Left lung (tissue), 10 donors: ENCODE measurements around the gene TXNDC5. TPM values are rescaled to one million over a fixed set of nuclear protein-coding genes. Genes with fewer than 3 reads are reported as not detected.

ENCODE experiments used
- ATAC-seq: fragments of 200-7000 bp; cut with Tn5 transposase; one replicate; pipeline ENCODE4 v1.9.1; 2020; ENCODE audit warnings: moderate library complexity
- DNase-seq, 4 donors: peaks; one replicate each; pipeline ENCODE4 v3.0.0-alpha.2; 2013 to 2020
- H3K27ac ChIP-seq, 2 donors: fragments of 200-600 bp; sonication (generic) in 1 of 2; one replicate each; pipeline versions ENCODE4 v1.5.0 to v1.8.0; 2020 to 2021
- H3K27me3 ChIP-seq, 2 donors: fragments of 200-600 bp; sonication (generic) in 1 of 2; one replicate each; pipeline versions ENCODE4 v1.5.0 to v1.8.0; 2020 to 2021
- H3K36me3 ChIP-seq, 2 donors: fragments of 200-600 bp; sonication (generic) in 1 of 2; one replicate each; pipeline versions ENCODE4 v1.5.0 to v1.8.0; 2020 to 2021
- H3K4me1 ChIP-seq, 2 donors: fragments of 200-600 bp; one replicate each; pipeline ENCODE4 v1.8.0; 2021
- H3K4me3 ChIP-seq, 2 donors: fragments of 200-600 bp; sonication (generic) in 1 of 2; one replicate each; pipeline versions ENCODE4 v1.5.0 to v1.8.0; 2020 to 2021; ENCODE audit warnings: mild to moderate bottlenecking in 1 of 2
- H3K9me3 ChIP-seq, 2 donors: fragments of 200-600 bp; sonication (generic) in 1 of 2; one replicate each; pipeline versions ENCODE4 v1.5.0 to v1.8.0; 2020 to 2021
- intact Hi-C, 2 donors: fragments of 100-400 bp; cut with DNase I; formaldehyde crosslinking; loops; one replicate each; pipeline versions ENCODE4 v1.11.2 to v1.14.2; 2022
- polyA plus RNA-seq, 6 donors: library from polyadenylated mRNA; unstranded; fragments of 120-200 nt; gene quantifications; one replicate each; pipeline ENCODE4 v1.2.1, GENCODE V29; 2013; ENCODE audit not compliant: insufficient read length in 6 of 6
- total RNA-seq, 2 donors: library from RNA; stranded (reverse); fragmentation: NEBNext Ultra II Directional; extraction: Animal tissue kit (Norgen Biotek cat#: 25700); gene quantifications; one replicate each; pipeline ENCODE4 v1.2.1, GENCODE V29; 2021
- TF ChIP-seq, protein P1 (sequence below), 2 donors: fragments of 200-600 bp; sonication (generic) in 1 of 2; IDR thresholded peaks; one replicate each; pipeline versions ENCODE4 v1.5.0 to v1.8.0; 2021; ENCODE audit warnings: antibody characterized with exemption in 2 of 2
- donor health status: DM: no; HTN: yes; CAD: no.
- donor health status: DM: no; HTN: no; CAD: no.

TXNDC5 gene
- total and polyA plus RNA-seq, 8 donors, result 93.2 to 224 (median 115) TPM

DNA sequence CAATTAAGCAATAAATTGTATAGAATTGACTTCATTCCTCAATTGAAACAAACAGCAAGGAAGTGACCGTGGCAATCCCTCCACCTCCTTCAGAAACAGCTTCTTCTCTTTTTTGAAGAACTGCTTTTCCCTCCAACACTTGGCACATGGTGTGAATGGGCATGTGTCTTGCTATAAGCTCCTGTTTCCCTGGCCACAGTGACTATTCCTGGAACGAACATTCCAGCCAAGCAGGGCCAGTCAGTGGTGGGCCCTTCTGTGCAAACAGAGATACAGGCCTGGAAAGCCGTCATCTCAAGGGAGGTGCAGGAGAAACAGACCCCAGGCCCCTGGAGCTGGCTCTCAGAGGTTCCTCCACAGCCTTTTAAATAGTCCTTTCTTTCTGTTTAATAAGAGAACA is 6.9 kb downstream of the TXNDC5 start:
- intact Hi-C loops, result no loop called here
- TF ChIP-seq, protein P1, sequence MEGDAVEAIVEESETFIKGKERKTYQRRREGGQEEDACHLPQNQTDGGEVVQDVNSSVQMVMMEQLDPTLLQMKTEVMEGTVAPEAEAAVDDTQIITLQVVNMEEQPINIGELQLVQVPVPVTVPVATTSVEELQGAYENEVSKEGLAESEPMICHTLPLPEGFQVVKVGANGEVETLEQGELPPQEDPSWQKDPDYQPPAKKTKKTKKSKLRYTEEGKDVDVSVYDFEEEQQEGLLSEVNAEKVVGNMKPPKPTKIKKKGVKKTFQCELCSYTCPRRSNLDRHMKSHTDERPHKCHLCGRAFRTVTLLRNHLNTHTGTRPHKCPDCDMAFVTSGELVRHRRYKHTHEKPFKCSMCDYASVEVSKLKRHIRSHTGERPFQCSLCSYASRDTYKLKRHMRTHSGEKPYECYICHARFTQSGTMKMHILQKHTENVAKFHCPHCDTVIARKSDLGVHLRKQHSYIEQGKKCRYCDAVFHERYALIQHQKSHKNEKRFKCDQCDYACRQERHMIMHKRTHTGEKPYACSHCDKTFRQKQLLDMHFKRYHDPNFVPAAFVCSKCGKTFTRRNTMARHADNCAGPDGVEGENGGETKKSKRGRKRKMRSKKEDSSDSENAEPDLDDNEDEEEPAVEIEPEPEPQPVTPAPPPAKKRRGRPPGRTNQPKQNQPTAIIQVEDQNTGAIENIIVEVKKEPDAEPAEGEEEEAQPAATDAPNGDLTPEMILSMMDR (IDR thresholded peaks at IDR 0.05), result no peak
- H3K36me3 ChIP-seq, result peaks cover 4 to 60% of the 10 kb centered on the region in 2 donors
- no peaks in the 10 kb centered on the region for H3K9me3 ChIP-seq
- H3K27me3 ChIP-seq, result no peaks in the 10 kb centered on the region
- DNase-seq (no peak), ATAC-seq (no peak)
- H3K4me3 ChIP-seq, result no peak overlapping the region
- H3K4me1 ChIP-seq, result peaks cover 0 to 26% of the 10 kb centered on the region in 2 donors
- H3K27ac ChIP-seq, result no peak overlapping the region

DNA sequence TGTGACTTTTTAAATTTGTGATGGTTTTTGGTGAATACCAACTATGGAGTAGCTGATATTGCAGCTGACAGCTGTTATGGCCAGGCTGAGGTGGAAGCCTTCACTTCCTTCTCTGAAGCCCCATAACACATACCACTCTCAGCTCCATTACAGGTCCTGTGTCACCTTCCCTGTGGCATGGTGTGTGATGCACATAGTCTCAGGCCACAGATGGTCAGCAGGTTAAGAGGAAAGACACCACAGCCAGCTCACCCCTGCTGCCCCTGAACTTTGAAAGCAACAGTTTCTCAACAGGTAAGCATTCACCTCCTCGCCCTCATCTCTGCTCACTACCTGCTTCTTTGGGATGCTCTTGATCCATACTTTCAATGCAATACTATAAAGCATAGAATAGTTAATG is 7.7 kb downstream of the TXNDC5 start:
- Histone ChIP-seq H3K4me1 (peaks cover 0 to 18% of the 10 kb centered on the region in 2 donors), H3K9me3 (no peaks in the 10 kb centered on the region), H3K4me3 (no peak overlapping the region), H3K27ac (no peak overlapping the region), H3K36me3 (peaks cover 4 to 68% of the 10 kb centered on the region in 2 donors), H3K27me3 (no peaks in the 10 kb centered on the region)
- intact Hi-C loops, result no loop called here
- ATAC-seq, result no peak
- DNase-seq, result no peak
- TF ChIP-seq, protein P1 (IDR thresholded peaks at IDR 0.05), result no peak

DNA sequence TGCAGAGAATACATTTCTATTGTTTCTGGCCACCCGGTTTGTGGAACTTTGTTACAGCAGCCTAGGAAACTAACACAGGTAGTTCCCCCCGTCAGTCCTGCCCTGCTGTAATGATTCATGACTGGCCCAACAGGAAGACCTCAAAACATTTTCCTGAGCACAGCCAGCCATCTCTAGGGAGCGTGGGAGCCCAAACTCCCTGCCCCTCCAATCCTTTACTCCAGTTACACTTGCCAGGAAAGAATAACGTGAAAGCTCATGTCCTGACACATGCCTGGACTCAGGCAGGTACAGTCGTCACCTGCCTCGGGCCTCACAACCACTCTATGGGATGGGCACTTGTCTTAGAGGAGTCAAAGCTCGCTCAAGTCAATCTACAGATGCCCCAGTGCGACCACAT is 8.4 kb downstream of the TXNDC5 start:
- intact Hi-C loops, result no loop called here
- H3K27ac ChIP-seq, result no peak overlapping the region
- DNase-seq, result no peak
- TF ChIP-seq, protein P1 (IDR thresholded peaks at IDR 0.05), result no peak
- H3K27me3 ChIP-seq, result no peaks in the 10 kb centered on the region
- no peaks in the 10 kb centered on the region for H3K9me3 ChIP-seq
- H3K4me1 ChIP-seq, result peaks cover 0 to 11% of the 10 kb centered on the region in 2 donors
- H3K36me3 ChIP-seq, result peaks cover 4 to 75% of the 10 kb centered on the region in 2 donors
- no peak overlapping the region for H3K4me3 ChIP-seq
- no peak for ATAC-seq

DNA sequence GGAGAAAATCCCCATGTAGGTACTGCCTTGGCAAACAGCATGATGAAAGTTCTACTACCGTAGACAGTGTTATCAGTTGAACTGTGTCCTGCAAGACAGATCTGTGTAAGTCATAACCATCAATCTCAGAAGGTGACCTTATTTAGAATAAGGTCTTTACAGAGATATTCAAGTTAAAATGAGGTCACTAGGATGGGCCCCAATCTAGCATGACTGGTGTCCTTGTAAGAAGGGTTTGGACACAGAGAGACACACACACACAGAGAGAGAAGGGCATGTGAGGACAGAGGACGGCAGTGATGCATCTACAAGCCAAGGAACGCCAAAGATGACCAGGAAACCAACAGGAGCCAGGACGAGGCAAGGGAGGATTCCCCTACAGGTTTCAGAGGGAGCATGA is 8.8 kb downstream of the TXNDC5 start:
- Histone ChIP-seq H3K4me3 (no peak overlapping the region), H3K9me3 (no peaks in the 10 kb centered on the region), H3K4me1 (peaks cover 0 to 7% of the 10 kb centered on the region in 2 donors), H3K36me3 (peaks cover 4 to 79% of the 10 kb centered on the region in 2 donors), H3K27me3 (no peaks in the 10 kb centered on the region), H3K27ac (no peak overlapping the region)
- TF ChIP-seq, protein P1 (IDR thresholded peaks at IDR 0.05), result no peak
- DNase-seq, result no peak
- intact Hi-C loops, result no loop called here
- ATAC-seq, result no peak

DNA sequence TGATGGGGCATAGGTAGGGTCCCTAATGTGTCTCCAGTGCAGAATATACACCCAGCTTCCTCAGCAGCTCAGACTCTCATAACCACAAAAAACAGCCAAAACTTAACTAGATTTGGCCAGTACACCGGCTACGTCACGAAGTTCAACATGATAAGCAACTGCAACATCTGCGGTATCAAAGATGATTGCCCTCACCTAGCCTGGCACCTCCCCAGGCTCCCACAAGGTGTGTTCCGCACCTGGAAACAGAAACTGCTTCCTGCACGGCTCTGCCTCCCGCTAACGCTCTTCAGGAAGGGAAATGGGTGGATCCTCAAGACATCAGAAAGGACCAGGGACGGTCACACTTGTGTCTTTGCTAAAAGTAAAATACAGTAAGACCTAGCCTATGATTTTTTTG is 9.5 kb downstream of the TXNDC5 start:
- intact Hi-C loops, result no loop called here
- DNase-seq (no peak), ATAC-seq (no peak)
- TF ChIP-seq, protein P1 (IDR thresholded peaks at IDR 0.05), result no peak
- peaks cover 0 to 7% of the 10 kb centered on the region in 2 donors for H3K4me1 ChIP-seq
- no peak overlapping the region for H3K4me3 ChIP-seq
- no peak overlapping the region for H3K27ac ChIP-seq
- no peaks in the 10 kb centered on the region for H3K27me3 ChIP-seq
- H3K36me3 ChIP-seq, result peaks cover 4 to 86% of the 10 kb centered on the region in 2 donors
- no peaks in the 10 kb centered on the region for H3K9me3 ChIP-seq
